Vagina (tissue), 2 donors: ENCODE results near the gene CRACDL. TPM values are rescaled to one million over a fixed set of nuclear protein-coding genes. Genes with fewer than 3 reads are reported as not detected.

Experiments used
- DNase-seq, 2 donors: peaks; one replicate each; pipeline ENCODE4 v3.0.0-alpha.2; 2017; ENCODE audit errors: extremely low spot score in 2 of 2
- H3K27ac ChIP-seq: fragments of 200-600 bp; sonication (generic); one replicate; pipeline ENCODE4 v1.5.1; 2019
- H3K27me3 ChIP-seq: fragments of 200-600 bp; sonication (generic); one replicate; pipeline ENCODE4 v1.5.1; 2019
- H3K36me3 ChIP-seq, 2 donors: fragments of 200-600 bp; sonication (generic); one replicate each; pipeline ENCODE4 v1.5.1; 2017 to 2019
- H3K4me1 ChIP-seq: fragments of 200-600 bp; sonication (generic); one replicate; pipeline ENCODE4 v1.5.1; 2019
- H3K4me3 ChIP-seq, 2 donors: fragments of 200-600 bp; sonication (generic); 1 replicate in 1 of 2; 2 replicates in 1 of 2; pipeline ENCODE4 v1.5.1; 2016 to 2019
- H3K9me3 ChIP-seq: fragments of 200-600 bp; sonication (generic); one replicate; pipeline ENCODE4 v1.5.1; 2019
- CTCF ChIP-seq, 3 experiments: fragments of 450-650 bp in 2 of 3; fragments of 200-600 bp in 1 of 3; sonication (generic) in 1 of 3; IDR thresholded peaks; one replicate each; pipeline ENCODE4 v1.5.1; 2017 to 2019; ENCODE audit warnings: antibody characterized with exemption in 3 of 3, mild to moderate bottlenecking in 2 of 3, moderate library complexity in 2 of 3
- POLR2A ChIP-seq, 2 donors: fragments of 450-650 bp; IDR thresholded peaks; one replicate each; pipeline ENCODE4 v1.6.1; 2017; ENCODE audit warnings: antibody characterized with exemption in 2 of 2, mild to moderate bottlenecking in 2 of 2, moderate library complexity in 2 of 2
- POLR2AphosphoS5 ChIP-seq, 2 donors: sonication (generic); formaldehyde crosslinking; IDR thresholded peaks; one replicate each; pipeline ENCODE4 v1.9.0; 2017; ENCODE audit warnings: antibody characterized with exemption in 2 of 2, mild to moderate bottlenecking in 2 of 2, low read depth in 1 of 2; ENCODE audit not compliant: insufficient read depth in 1 of 2
- intact Hi-C: fragments of 100-400 bp; cut with DNase I; formaldehyde crosslinking; loops from one replicate; pipeline ENCODE4 v1.15.1; 2023
- total RNA-seq: library from RNA; depleted of rRNA; stranded (reverse); fragments of >200 nt; gene quantifications from one replicate; pipeline ENCODE4 v1.2.3, GENCODE V29; 2016

The CRACDL gene
- total RNA-seq, 1 donor from 2014 or later = 6.4 TPM

GRCh38 chr2:98769784-98770183 is 166.2 kb downstream of the CRACDL start:
- Histone ChIP-seq H3K4me3 (no peak overlapping the region), H3K9me3 (no peaks in the 10 kb centered on the region), H3K4me1 (peaks cover 5% of the 10 kb centered on the region), H3K27me3 (no peaks in the 10 kb centered on the region), H3K36me3 (no peaks in the 10 kb centered on the region), H3K27ac (no peak overlapping the region)
- intact Hi-C loops = no loop called here
- TF ChIP-seq POLR2A (IDR thresholded peaks at IDR 0.05) (no peak), POLR2AphosphoS5 (IDR thresholded peaks at IDR 0.05; ENCODE audit: insufficient read depth in 1 of 2, low read depth in 1 of 2) (no peak)
- DNase-seq = no peak

GRCh38 chr2:98769114-98769476 is 166.9 kb downstream of the CRACDL start:
- no peak for DNase-seq
- intact Hi-C loops = no loop called here
- Histone ChIP-seq H3K27me3 (no peaks in the 10 kb centered on the region), H3K9me3 (no peaks in the 10 kb centered on the region), H3K4me3 (no peak overlapping the region), H3K36me3 (no peaks in the 10 kb centered on the region), H3K4me1 (peaks cover 5% of the 10 kb centered on the region), H3K27ac (no peak overlapping the region)
- no peak for TF ChIP-seq CTCF (IDR thresholded peaks at IDR 0.05)
- no peak for TF ChIP-seq POLR2AphosphoS5 (IDR thresholded peaks at IDR 0.05; ENCODE audit: insufficient read depth in 1 of 2, low read depth in 1 of 2)
- TF ChIP-seq POLR2A (IDR thresholded peaks at IDR 0.05) = no peak

GRCh38 chr2:98768384-98769113 is 167.5 kb downstream of the CRACDL start:
- no peak overlapping the region for H3K4me3 ChIP-seq
- TF ChIP-seq CTCF (IDR thresholded peaks at IDR 0.05) = no peak
- TF ChIP-seq POLR2A (IDR thresholded peaks at IDR 0.05) = no peak
- TF ChIP-seq POLR2AphosphoS5 (IDR thresholded peaks at IDR 0.05; ENCODE audit: insufficient read depth in 1 of 2, low read depth in 1 of 2) = no peak
- no peaks in the 10 kb centered on the region for H3K27me3 ChIP-seq
- no peaks in the 10 kb centered on the region for H3K9me3 ChIP-seq
- no peak overlapping the region for H3K27ac ChIP-seq
- no peaks in the 10 kb centered on the region for H3K36me3 ChIP-seq
- H3K4me1 ChIP-seq = peaks cover 5% of the 10 kb centered on the region
- no peak for DNase-seq
- intact Hi-C loops = no loop called here

- Histone ChIP-seq H3K4me1 (no peaks in the 10 kb centered on the region), H3K27me3 (no peaks in the 10 kb centered on the region), H3K9me3 (no peaks in the 10 kb centered on the region), H3K36me3 (no peaks in the 10 kb centered on the region), H3K4me3 (no peak overlapping the region), H3K27ac (no peak overlapping the region)
- TF ChIP-seq POLR2A (IDR thresholded peaks at IDR 0.05) = no peak
- TF ChIP-seq CTCF (IDR thresholded peaks at IDR 0.05) = no peak
- TF ChIP-seq POLR2AphosphoS5 (IDR thresholded peaks at IDR 0.05; ENCODE audit: insufficient read depth in 1 of 2, low read depth in 1 of 2) = no peak
- no peak for DNase-seq
- intact Hi-C loops = no loop called here
Observed at GRCh38 chr2:98764499-98764898, 171.5 kb downstream of the CRACDL start.

GRCh38 chr2:98763209-98763951 is 172.6 kb downstream of the CRACDL start:
- intact Hi-C loops = no loop called here
- TF ChIP-seq CTCF (IDR thresholded peaks at IDR 0.05) (no peak), POLR2A (IDR thresholded peaks at IDR 0.05) (no peak), POLR2AphosphoS5 (IDR thresholded peaks at IDR 0.05; ENCODE audit: insufficient read depth in 1 of 2, low read depth in 1 of 2) (no peak)
- no peak overlapping the region for H3K27ac ChIP-seq

More at GRCh38 chr2:98763209-98763951, 172.6 kb downstream of the CRACDL start:
- DNase-seq = no peak
- Histone ChIP-seq H3K9me3 (no peaks in the 10 kb centered on the region), H3K36me3 (no peaks in the 10 kb centered on the region), H3K4me3 (no peak overlapping the region), H3K27me3 (no peaks in the 10 kb centered on the region), H3K4me1 (peaks cover 6% of the 10 kb centered on the region)
